HG03095 (cell line): ENCODE results near the gene SMARCE1.
"Not testable (repeated sequence)": the region's sequence is repeated elsewhere in the genome, so short reads cannot be mapped to it uniquely, and the experiment has no call there.

Experiments
- ATAC-seq: cut with Tn5 transposase; IDR thresholded peaks from one replicate; pipeline ENCODE4 v1.9.1; 2021; ENCODE audit warnings: moderate library complexity; ENCODE audit not compliant: unreplicated experiment

Gene SMARCE1

GRCh38 chr17:40586264-40586663 lies 61.4 kb downstream of the SMARCE1 start:
- ATAC-seq = not testable (repeated sequence)

GRCh38 chr17:40584950-40585349 lies 62.7 kb downstream of the SMARCE1 start:
- ATAC-seq = not testable (repeated sequence)

- peak; percentile 83 for ATAC-seq
These were observed 65.2 kb downstream of the SMARCE1 start for GRCh38 chr17:40582328-40582901.

GRCh38 chr17:40580140-40580539 lies 67.5 kb downstream of the SMARCE1 start:
- ATAC-seq = no peak

GRCh38 chr17:40579471-40579870 lies 68.1 kb downstream of the SMARCE1 start:
- no peak for ATAC-seq

- peak; percentile 49 for ATAC-seq
These were observed 70.0 kb downstream of the SMARCE1 start for GRCh38 chr17:40577611-40578065.

- no peak for ATAC-seq
These were observed 71.4 kb downstream of the SMARCE1 start for GRCh38 chr17:40576113-40576740.
